ENCODE results near the gene CACNA2D2. TPM values are rescaled to one million over a fixed set of nuclear protein-coding genes. Genes with fewer than 3 reads are reported as not detected.

Gene CACNA2D2
- total RNA-seq, 1 donor from 2014 or later: 19.4 TPM

DNA sequence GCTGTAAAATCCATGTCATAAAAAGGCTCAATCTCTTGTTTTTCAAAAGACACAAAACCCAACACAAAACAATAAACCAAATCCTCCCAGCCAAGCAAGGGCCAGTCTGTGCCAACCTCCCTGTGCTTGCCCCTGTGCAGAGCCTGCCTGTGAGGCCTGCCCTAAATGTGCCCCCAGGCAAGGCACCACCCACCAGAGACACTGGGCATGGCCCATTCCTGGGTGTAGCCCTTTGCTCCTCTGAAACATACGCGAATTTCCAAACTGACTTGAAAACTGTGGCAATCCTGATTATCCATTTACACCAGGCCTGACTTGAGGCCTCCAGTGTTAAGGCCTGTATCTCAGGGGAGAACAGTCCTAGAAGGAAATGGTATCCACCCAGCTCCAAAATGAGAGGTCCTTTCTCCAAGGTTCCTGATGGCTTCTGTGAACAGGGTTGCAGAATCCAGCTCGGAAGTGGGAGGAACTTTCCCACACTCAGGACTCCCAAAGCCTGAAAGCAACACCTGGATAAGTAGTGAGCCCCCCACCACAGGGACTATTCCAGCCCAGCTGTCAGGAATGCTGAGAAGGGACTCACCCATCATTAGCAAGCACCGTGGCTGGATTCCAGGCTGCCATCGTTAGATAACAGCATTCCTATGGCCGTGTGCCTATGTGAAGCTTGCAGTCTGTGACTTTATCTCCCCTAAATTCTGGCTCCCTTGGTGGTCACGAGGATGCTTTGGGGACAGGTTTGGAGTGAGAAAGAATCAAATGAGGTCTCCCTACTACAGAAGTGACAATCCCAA, 61.8 kb downstream of the CACNA2D2 start:
- DNase-seq (ENCODE audit: extremely low spot score, unreplicated experiment): no peak
- H3K9me3 Mint-ChIP-seq: no peaks in the 10 kb centered on the region

DNA sequence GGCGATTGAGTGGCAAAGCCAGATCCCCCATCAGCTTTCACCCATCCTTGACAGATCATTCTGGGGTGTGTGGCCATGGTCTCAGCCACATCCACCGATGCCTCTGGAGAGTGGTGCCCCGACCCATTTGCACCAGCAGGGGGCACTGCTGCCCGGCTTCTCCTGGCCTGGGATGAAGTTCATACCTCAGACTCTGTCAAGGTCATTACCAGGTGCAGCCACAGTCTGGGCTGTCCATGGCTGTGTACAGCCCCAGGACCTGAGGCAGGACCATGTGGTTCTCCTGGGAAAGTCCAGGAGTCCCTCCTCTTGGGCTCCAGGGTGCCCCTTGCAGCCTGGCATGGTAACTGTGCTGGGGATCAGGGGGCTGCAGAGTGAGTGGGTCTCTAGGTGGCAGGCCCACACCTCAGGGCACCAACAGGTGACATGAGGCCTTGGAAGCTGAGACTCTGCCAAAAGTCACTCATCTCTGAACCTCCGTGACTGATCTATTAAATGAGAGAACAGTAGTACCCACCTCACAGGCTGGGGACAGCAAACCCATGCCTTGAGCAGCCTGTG, 67.2 kb downstream of the CACNA2D2 start:
- no peaks in the 10 kb centered on the region for H3K9me3 Mint-ChIP-seq
- no peak overlapping the region for H3K4me3 Mint-ChIP-seq
- H3K4me1 Mint-ChIP-seq (ENCODE audit: unreplicated experiment): peaks cover 15% of the 10 kb centered on the region
- no peaks in the 10 kb centered on the region for H3K36me3 Mint-ChIP-seq
- DNase-seq (ENCODE audit: extremely low spot score, unreplicated experiment): peak; percentile 86
- TF ChIP-seq, protein P1, sequence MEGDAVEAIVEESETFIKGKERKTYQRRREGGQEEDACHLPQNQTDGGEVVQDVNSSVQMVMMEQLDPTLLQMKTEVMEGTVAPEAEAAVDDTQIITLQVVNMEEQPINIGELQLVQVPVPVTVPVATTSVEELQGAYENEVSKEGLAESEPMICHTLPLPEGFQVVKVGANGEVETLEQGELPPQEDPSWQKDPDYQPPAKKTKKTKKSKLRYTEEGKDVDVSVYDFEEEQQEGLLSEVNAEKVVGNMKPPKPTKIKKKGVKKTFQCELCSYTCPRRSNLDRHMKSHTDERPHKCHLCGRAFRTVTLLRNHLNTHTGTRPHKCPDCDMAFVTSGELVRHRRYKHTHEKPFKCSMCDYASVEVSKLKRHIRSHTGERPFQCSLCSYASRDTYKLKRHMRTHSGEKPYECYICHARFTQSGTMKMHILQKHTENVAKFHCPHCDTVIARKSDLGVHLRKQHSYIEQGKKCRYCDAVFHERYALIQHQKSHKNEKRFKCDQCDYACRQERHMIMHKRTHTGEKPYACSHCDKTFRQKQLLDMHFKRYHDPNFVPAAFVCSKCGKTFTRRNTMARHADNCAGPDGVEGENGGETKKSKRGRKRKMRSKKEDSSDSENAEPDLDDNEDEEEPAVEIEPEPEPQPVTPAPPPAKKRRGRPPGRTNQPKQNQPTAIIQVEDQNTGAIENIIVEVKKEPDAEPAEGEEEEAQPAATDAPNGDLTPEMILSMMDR (conservative IDR thresholded peaks at IDR 0.05): peak; percentile 96
- no peak overlapping the region for H3K27ac Mint-ChIP-seq
- no peaks in the 10 kb centered on the region for H3K27me3 Mint-ChIP-seq

More for the DNA sequence above, 61.8 kb downstream of the CACNA2D2 start:
- H3K4me1 Mint-ChIP-seq (ENCODE audit: unreplicated experiment): peaks cover 9% of the 10 kb centered on the region
- TF ChIP-seq, protein P1 (conservative IDR thresholded peaks at IDR 0.05): no peak
- no peaks in the 10 kb centered on the region for H3K27me3 Mint-ChIP-seq
- no peak overlapping the region for H3K27ac Mint-ChIP-seq
- H3K36me3 Mint-ChIP-seq: no peaks in the 10 kb centered on the region
- no peak overlapping the region for H3K4me3 Mint-ChIP-seq

DNA sequence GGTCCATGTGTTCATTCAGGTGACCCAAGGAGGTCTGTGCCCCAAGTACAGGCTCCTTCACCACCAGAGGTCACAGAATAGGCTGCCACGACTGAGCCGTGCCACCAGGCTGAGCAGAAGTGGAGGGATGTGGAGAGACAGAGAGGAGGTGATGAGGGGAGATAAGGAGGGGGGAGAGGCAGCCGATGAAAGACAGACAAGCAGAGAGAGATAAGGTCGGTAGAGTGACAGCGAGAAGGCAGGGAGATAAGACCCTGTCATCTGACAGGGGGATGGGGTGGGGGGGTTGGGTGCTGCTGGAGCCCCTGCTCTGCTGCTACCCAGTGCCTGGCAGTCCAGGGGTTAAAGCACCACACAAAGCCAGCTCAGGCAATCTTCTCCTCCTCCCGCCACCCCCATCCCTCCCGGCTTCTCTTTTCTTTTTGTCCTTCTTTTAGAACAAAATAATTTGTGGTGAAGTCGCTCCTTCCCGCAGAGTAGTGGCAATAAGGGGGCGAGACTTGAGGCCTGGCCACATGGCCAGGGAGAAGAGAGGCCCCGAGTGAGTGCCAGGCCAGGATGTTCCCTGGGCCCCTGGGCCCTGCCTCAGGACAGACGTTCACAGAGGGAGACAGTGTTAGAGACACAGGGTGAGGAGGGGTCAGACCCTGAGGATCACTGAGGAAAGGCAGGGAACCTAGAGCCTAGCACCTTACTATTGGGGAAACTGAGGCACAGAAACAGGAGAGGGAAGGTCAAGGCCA, 67.9 kb downstream of the CACNA2D2 start:
- H3K27me3 Mint-ChIP-seq: no peaks in the 10 kb centered on the region
- no peaks in the 10 kb centered on the region for H3K9me3 Mint-ChIP-seq
- DNase-seq (ENCODE audit: extremely low spot score, unreplicated experiment): no peak
- no peak overlapping the region for H3K27ac Mint-ChIP-seq
- peaks cover 21% of the 10 kb centered on the region for H3K4me1 Mint-ChIP-seq (ENCODE audit: unreplicated experiment)
- H3K4me3 Mint-ChIP-seq: no peak overlapping the region
- H3K36me3 Mint-ChIP-seq: no peaks in the 10 kb centered on the region
- TF ChIP-seq, protein P1 (conservative IDR thresholded peaks at IDR 0.05): no peak

DNA sequence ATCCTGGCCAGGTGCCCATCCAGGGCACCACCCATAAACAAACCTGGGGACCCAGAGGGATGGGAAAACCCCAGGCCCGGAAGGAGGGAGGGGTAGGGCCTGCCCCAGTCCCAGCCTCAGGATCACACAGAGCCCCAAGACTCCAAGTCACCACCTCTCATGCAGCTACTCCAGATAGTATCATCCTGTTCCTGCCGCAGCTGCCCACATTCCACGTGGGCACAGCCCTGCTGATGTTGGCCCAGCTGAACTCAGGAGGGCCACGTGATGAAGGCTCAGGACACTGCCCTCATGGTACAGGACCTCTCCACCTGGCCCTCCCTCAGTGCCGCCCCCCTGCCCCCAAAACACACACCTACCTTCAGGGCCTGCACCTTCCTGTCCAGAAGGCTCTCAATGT, 69.5 kb downstream of the CACNA2D2 start:
- H3K4me1 Mint-ChIP-seq (ENCODE audit: unreplicated experiment): peaks cover 21% of the 10 kb centered on the region
- no peaks in the 10 kb centered on the region for H3K36me3 Mint-ChIP-seq
- TF ChIP-seq, protein P1 (conservative IDR thresholded peaks at IDR 0.05): no peak
- no peaks in the 10 kb centered on the region for H3K9me3 Mint-ChIP-seq
- no peak for DNase-seq (ENCODE audit: extremely low spot score, unreplicated experiment)
- no peak overlapping the region for H3K4me3 Mint-ChIP-seq
- H3K27me3 Mint-ChIP-seq: no peaks in the 10 kb centered on the region
- H3K27ac Mint-ChIP-seq: no peak overlapping the region

DNA sequence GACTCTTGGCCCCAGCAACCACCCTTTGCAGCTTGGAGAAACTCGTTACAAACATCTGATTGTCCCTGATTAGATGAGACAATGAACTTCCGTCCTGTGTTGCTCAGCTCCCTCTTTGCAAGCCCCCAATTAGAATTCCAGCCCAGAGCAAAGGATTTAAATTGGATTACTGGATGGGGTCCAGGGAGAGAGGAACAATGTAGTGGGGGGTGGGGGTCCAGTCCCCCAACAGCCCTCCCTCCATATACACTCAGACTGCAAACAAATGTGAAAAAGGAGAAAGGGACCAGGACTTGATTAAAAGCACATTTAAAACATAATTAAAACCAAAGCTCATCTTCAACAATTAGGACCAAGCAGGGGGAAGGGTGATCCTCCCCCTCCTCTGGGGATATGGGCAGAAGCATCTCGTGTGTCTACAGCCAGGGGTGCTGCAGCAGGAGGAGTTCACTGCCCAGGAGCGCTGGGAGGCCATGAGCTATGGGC, 72.4 kb downstream of the CACNA2D2 start:
- Mint-ChIP-seq H3K27ac (no peak overlapping the region), H3K27me3 (no peaks in the 10 kb centered on the region), H3K36me3 (no peaks in the 10 kb centered on the region), H3K4me3 (peak overlapping the region; percentile 7), H3K4me1 (ENCODE audit: unreplicated experiment) (peaks cover 10% of the 10 kb centered on the region), H3K9me3 (no peaks in the 10 kb centered on the region)
- DNase-seq (ENCODE audit: extremely low spot score, unreplicated experiment): no peak
- TF ChIP-seq, protein P1 (conservative IDR thresholded peaks at IDR 0.05): no peak
